Small intestine (tissue), 7 donors: ENCODE data around the gene URGCP. TPM values are rescaled to one million over a fixed set of nuclear protein-coding genes. Genes with fewer than 3 reads are reported as not detected.
A peak's percentile ranks its signal among the peaks of the same experiment; 100 is the strongest.
"Not testable (repeated sequence)": the region's sequence is repeated elsewhere in the genome, so short reads cannot be mapped to it uniquely, and the experiment has no call there.

Experiments
- DNase-seq, 2 donors: peaks; one replicate each; pipeline versions ENCODE4 v3.0.0 to v3.0.0-alpha.2; 2013
- FAIRE-seq: peaks from 2 replicates; lab custom pipeline; 2012; peaks lifted over from hg19 to GRCh38; lab: Jason Lieb, UNC
- H3K27ac ChIP-seq, 3 donors: one replicate each; pipeline ENCODE4 v1.5.1; 2013; ENCODE audit warnings: low read length in 2 of 3, mild to moderate bottlenecking in 2 of 3, control low read depth in 1 of 3, inconsistent platforms in 1 of 3, low read depth in 1 of 3, moderate library complexity in 1 of 3
- H3K27me3 ChIP-seq, 3 donors: one replicate each; pipeline ENCODE4 v1.6.1; 2013; ENCODE audit warnings: low read length in 3 of 3, inconsistent platforms in 1 of 3; ENCODE audit not compliant: control insufficient read depth in 3 of 3, insufficient read depth in 3 of 3
- H3K36me3 ChIP-seq, 3 donors: one replicate each; pipeline ENCODE4 v1.6.1; 2013; ENCODE audit warnings: low read length in 3 of 3, inconsistent platforms in 1 of 3, low read depth in 1 of 3, mild to moderate bottlenecking in 1 of 3, moderate library complexity in 1 of 3; ENCODE audit not compliant: control insufficient read depth in 3 of 3, insufficient read depth in 2 of 3
- H3K4me1 ChIP-seq, 3 donors: one replicate each; pipeline ENCODE4 v1.6.1; 2013; ENCODE audit warnings: low read length in 2 of 3, inconsistent platforms in 1 of 3, low read depth in 1 of 3, mild to moderate bottlenecking in 1 of 3, moderate library complexity in 1 of 3; ENCODE audit not compliant: control insufficient read depth in 3 of 3, insufficient read depth in 2 of 3
- H3K4me3 ChIP-seq, 3 donors: one replicate each; pipeline ENCODE4 v1.5.1; 2013; ENCODE audit warnings: low read length in 3 of 3, control low read depth in 1 of 3, inconsistent platforms in 1 of 3, low read depth in 1 of 3, mild to moderate bottlenecking in 1 of 3, moderate library complexity in 1 of 3
- H3K9me3 ChIP-seq, 2 donors: one replicate each; pipeline ENCODE4 v1.6.1; 2013; ENCODE audit warnings: low read depth in 1 of 2, low read length in 1 of 2; ENCODE audit not compliant: control insufficient read depth in 2 of 2, insufficient read depth in 1 of 2
- WGBS, 3 donors: extraction: QIAGEN DNeasy Blood & Tissue Kit; methylation state at CpG; one replicate each; pipeline ENCODE4 v1.1.7; 2013; 5-methylcytosine and 5-hydroxymethylcytosine counted together
- polyA plus RNA-seq, 4 donors: library from polyadenylated mRNA; stranded (reverse) in 3 of 4; unstranded in 1 of 4; fragments of 200-250 nt in 3 of 4; fragments of 120-200 nt in 1 of 4; gene quantifications; one replicate each; pipeline versions ENCODE4 v1.2.1 to v1.2.3, GENCODE V29; 2013
- donor health status: healthy with polysubstance abuse.
- donor health status: control.
- donor health status: control.
- donor health status: Bipolar disorder and iron deficiency.
- donor health status: healthy.

Gene URGCP
- polyA plus RNA-seq, 4 donors: 22.5 to 56.4 (median 45.8) TPM

DNA sequence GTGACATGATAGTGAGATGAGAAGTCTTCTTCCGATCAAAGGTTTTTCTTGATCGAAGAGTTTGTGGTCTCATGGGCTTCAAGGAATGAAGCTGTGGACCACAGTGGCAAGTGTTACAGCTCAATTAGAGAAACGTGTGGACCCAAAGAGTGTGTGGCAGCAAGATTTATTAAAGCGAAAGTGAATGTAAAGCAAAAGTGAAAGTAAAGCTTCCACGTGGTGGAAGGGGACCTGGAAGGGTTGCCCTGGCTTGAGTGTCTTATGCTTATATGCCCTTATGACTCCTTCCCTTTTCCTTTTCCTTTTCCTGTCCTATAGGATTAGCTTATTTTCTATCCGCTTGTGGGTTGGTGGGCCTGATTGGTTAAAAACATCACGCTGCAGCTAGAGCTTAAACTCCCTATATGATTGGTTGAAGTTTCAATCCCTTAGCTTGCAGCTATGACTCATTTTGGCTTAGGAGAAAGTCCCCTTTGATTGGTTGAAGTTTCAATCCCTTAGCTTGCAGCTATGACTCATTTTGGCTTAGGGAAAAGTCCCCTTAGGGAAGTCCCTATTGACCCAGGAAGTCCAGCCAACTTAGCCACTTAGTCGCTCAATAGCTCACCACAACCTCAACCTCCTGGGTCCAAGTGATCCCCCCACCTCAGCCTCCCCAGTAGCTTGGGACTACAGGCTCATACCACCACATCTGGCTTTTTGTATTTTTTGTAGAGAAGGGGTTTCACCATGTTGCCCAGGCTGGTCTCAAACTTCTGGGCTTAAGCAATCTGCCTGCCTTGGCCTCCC, 71.7 kb downstream of the URGCP start:
- peaks cover 0 to 13% of the 10 kb centered on the region in 2 donors for H3K9me3 ChIP-seq
- DNase-seq (peak; percentile 51 to 81), FAIRE-seq (no peak)
- H3K36me3 ChIP-seq: no peaks in the 10 kb centered on the region
- 44 to 61% (median 57%) methylated on average over 8 of the region's 8 CpGs for WGBS, 3 donors
- peak overlapping the region in 1 of 3 donors; percentile 30 for H3K4me3 ChIP-seq
- H3K4me1 ChIP-seq: peaks cover 0 to 2% (median 2%) of the 10 kb centered on the region in 3 donors
- peak overlapping the region in 1 of 3 donors; percentile 57 for H3K27ac ChIP-seq
- no peaks in the 10 kb centered on the region for H3K27me3 ChIP-seq

DNA sequence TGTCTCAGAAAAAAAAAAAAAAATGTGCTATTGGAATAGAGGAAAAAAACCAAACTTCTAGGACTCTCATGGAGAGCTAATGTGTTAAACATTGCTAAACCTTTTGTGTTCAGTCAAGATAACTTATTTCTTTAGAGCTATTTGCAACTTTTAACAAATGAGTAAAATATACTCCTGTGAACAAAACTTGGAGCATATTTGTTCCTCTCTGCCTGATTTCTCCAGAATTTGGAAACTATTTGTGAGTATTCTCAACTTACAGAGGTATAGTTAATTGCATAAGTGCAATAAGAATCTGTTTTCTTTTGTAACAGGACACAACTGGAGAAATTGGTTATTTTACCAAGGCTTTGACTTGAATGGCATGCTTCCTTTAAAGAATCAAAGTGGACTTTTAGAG, 75.5 kb downstream of the URGCP start:
- FAIRE-seq, H3K4me1 ChIP-seq, H3K4me3 ChIP-seq, DNase-seq, H3K36me3 ChIP-seq, H3K27me3 ChIP-seq, H3K27ac ChIP-seq: not testable (repeated sequence)
- peaks cover 0 to 13% of the 10 kb centered on the region in 2 donors for H3K9me3 ChIP-seq

Other genes starting within 250 kb of the URGCP start
- gene COA1, start 177.1 kb downstream of the URGCP start, polyA plus RNA-seq: 10 to 100 TPM; 30.5 to 45.7 (median 32.9) TPM
- gene BLVRA, start 147.9 kb downstream of the URGCP start, polyA plus RNA-seq: 10 to 100 TPM in 2 of 4 donors, 1 to 10 TPM in 2; 3.4 to 22.2 (median 15.4) TPM
- 100 to 1,000 TPM in 3 of 4 donors, 10 to 100 TPM in 1; 88.9 to 174 (median 134) TPM for gene MRPS24, start 37.1 kb downstream of the URGCP start, polyA plus RNA-seq
- 10 to 100 TPM; 10.2 to 13.6 (median 11.8) TPM for gene UBE2D4, start 19.8 kb upstream of the URGCP start, polyA plus RNA-seq
- gene SPDYE1, start 91.3 kb upstream of the URGCP start, polyA plus RNA-seq: under 1 TPM in 1 of 4 donors, not detected in 3; 0.80 TPM
- gene DBNL, start 138.1 kb upstream of the URGCP start, polyA plus RNA-seq: 10 to 100 TPM; 64.7 to 97.5 (median 67.9) TPM
- 1 to 10 TPM in 3 of 4 donors, under 1 TPM in 1; 1.00 to 5.7 (median 2.1) TPM for gene PGAM2, start 159.0 kb upstream of the URGCP start, polyA plus RNA-seq
- gene POLM, start 175.9 kb upstream of the URGCP start, polyA plus RNA-seq: 10 to 100 TPM; 13.8 to 21.9 (median 18.4) TPM
- gene AEBP1, start 197.7 kb upstream of the URGCP start, polyA plus RNA-seq: 10 to 100 TPM in 2 of 4 donors, 1 to 10 TPM in 2; 1.3 to 34.8 (median 6.8) TPM
- gene POLD2, start 217.0 kb upstream of the URGCP start, polyA plus RNA-seq: 10 to 100 TPM; 13.6 to 82.4 (median 42.4) TPM
- gene MYL7, start 234.7 kb upstream of the URGCP start, polyA plus RNA-seq: 10 to 100 TPM in 1 of 4 donors, under 1 TPM in 2, not detected in 1; 0.21 to 13.5 (median 0.36) TPM